Activated CD8-positive, alpha-beta memory T cell treated with anti-CD3 and anti-CD28 coated beads for 48 hours (primary cell): ENCODE data around the gene GTF2A1L.
"Not testable (repeated sequence)": the region's sequence is repeated elsewhere in the genome, so short reads cannot be mapped to it uniquely, and the experiment has no call there.

Experiments
- DNase-seq, 3 experiments: peaks; one replicate each; pipeline ENCODE4 v3.0.0-alpha.2; 2020; ENCODE audit warnings: low read depth in 2 of 3, low spot score in 2 of 3

GTF2A1L gene

DNA sequence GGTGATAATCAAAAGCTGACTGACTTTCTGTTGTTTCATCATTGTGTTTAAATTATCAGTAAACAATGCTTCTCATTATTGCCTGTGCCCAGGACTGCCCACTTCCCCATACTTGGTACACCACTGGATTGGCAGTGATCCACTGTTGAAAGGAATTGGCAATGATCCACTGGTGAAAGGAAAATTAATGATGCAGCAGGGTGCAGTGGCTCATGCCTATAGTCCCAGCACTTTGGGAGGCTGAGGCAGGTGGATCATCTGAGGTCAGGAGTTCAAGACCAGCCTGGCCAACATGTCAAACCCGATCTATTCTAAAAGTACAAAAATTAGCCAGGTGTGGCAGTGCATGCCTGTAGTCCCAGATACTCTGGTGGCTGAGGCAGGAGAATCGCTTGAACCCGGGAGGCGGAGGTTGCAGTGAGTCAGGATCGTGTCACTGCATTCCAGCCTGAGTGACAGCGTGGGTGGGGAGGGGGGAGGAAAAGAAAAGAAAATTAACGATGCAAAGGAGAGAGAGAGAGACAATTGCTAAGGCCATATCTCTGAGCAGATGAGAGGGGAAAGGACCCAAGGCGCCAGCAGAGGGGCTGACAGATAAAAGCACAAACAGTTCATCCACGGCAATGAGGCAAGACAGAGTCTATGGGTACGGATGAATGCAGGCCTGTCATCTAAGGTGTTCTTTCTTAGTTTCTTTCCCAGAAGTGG is 10.2 kb upstream of the GTF2A1L start:
- DNase-seq: no peak

DNA sequence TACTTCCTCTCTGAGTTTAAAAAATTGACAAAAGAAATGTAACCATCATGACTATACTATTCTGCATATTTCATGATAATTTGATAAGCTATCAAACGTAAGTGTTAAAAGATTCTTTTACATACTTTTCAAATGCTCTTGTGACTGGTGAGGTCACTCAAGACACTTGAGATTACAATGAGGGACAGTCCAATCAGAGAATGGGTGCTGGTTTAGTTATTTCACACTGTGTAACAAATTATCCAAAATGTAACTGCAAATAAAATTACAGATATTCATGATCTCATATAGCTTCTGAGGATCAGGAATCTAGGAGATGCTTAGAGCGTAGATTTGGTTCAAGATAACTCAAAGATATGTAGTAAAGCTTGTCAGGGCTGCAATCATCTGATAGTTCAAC is 4.4 kb upstream of the GTF2A1L start:
- no peak for DNase-seq

DNA sequence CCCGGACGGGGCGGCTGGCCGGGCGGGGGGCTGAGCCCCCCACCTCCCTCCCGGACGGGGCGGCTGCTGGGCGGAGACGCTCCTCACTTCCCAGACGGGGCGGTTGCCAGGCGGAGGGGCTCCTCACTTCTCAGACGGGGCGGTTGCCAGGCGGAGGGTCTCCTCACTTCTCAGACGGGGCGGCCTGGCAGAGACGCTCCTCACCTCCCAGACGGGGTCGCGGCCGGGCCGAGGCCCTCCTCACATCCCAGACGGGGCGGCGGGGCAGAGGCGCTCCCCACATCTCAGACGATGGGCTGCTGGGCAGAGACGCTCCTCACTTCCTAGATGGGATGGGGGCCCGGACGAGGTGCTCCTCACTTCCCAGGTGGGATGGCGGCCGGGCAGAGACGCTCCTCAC is 3.1 kb upstream of the GTF2A1L start:
- DNase-seq: not testable (repeated sequence)

DNA sequence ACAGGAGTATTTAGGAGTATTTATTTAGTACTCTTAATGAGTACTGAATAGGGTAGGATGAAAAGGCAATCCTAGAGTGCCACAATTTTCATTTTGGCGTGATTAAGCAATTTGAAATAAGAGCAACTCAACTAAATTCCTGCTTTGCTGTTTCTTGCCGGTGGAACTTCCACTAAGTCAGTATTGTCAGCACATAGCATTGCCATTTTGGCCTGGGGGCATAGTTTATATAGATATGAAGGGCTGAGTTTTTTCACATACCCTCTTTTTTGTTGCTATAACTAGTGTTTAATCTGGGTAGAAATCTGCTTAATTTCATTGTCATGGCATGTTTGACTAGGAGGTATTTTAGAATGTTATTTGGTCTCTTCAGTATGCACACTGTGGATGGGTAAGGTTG is 1.9 kb downstream of the GTF2A1L start:
- DNase-seq: no peak

DNA sequence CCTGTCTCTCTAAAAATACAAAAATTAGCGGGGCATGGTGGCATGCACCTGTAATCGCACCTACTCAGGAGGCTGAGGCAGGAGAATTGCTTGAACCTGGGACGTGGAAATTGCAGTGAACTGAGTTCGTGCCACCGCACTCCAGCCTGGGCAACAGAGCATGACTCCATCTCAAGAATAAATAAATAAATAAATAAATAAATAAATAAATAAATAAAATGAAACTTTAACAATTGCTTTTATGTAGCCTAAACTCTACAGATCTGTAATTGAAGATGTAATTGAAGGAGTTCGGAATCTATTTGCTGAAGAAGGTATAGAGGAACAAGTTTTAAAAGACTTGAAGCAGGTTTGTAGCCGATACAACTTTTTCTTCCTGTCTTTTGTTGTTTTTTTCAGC is 2.9 kb downstream of the GTF2A1L start:
- DNase-seq: no peak

DNA sequence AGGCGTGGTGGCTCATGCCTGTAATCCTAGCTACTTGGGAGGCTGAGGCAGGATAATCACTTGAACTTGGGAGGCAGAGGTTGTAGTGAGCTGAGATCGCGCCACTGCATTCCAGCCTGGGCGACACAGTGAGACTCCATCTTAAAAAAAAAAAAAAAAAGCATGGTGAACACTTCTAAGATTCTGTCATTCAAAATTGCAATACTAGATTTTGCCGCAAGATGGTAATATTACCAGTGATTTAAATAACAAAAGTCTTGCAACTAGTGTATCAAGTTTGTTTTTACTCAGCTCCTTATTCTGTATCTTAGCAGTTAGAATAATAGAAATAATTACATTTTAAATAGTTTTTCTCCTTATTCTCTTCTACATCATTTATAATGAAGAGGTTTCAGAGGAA is 5.0 kb downstream of the GTF2A1L start:
- DNase-seq: not testable (repeated sequence)

DNA sequence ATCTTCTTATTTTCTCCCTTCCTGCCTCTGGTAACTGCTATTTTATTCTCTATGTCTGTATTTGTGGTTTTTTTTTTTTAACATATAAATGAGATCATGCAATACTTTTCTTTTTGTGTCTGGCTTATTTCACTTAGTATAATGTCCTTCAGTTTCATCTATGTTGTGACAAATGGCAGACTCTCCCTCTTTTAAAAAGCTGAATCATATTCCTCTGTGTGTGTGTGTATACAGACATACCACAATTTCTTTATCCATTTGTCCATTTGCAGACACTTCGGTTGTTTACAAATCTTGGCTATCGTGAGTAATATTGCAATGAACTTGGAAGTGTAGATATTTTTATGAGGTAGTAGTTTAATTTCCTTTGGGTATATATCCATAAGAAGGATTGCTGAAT is 7.0 kb downstream of the GTF2A1L start:
- no peak for DNase-seq

DNA sequence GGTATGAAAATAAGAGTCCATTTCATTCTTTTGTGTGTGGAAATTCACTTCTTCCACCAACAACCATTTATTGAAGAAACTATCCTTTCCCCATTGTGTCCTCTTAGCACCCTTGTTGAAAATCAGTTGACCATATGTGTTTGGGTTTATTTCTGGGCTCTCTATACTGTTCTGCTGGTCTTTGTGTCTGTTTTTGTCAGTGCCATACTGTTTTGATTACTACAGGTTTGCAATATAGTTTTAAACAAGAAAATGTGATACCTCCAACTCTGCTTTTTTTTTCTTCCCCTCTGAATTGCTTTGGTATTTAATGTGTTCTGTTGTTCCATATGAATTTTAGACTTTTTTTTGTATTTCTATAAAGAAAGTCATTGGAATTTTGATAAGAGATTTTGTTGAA is 8.4 kb downstream of the GTF2A1L start:
- no peak for DNase-seq

DNA sequence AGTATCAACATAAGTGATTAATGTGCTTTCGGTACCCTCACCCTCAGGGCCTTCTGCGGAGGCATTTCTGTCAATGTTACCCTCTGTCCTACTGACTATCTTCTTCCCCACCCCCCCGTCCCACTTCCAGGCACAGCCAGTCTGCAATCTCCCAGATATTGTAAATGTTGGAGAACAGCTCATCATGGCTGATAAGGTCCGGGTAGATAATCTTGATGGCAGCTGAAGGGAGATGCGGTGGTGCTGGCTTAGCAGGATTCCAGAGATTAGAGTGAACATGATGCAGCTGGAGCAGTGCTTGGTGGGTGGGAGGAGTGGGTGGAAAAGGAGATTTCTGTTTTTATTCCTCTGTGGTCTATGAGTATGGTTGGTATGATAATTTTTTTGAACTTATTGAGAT is 15.5 kb downstream of the GTF2A1L start:
- no peak for DNase-seq

DNA sequence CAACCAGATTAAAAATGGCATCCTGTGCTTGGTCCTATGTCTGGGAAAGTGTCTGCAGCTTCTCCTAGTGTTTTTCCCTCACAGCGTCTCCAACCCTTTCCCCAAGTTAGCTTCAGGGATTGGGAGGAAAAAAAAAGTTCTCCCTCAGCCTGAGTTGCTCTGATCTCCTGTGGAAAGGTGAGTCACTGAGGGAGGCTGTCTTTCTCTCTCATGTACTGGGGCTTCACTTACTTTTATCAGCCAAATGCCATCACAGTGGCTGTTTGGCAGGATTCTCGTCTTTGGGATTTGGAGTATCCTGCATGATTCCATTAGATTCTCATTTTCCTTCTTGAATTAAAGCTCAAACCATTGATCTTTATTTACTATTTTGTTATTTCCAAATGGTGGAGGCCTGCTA is 18.1 kb downstream of the GTF2A1L start:
- no peak for DNase-seq

DNA sequence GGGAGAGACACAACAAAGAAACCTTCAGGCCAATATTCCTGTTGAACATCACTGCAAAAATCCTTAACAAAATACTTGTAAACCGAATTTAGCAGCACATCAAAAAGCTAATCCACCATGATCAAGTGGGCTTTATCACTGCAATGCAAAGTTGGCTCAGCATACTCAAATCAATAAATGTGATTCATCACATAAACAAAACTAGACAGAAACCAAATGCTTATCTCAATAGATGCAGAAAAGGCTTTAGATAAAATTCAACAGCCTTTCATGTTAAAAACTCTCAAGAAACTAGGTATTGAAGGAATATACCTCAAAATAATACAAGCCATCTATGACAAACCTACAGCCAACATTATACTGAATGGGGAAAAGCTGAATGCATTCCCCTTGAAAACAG is 20.6 kb downstream of the GTF2A1L start:
- no peak for DNase-seq

DNA sequence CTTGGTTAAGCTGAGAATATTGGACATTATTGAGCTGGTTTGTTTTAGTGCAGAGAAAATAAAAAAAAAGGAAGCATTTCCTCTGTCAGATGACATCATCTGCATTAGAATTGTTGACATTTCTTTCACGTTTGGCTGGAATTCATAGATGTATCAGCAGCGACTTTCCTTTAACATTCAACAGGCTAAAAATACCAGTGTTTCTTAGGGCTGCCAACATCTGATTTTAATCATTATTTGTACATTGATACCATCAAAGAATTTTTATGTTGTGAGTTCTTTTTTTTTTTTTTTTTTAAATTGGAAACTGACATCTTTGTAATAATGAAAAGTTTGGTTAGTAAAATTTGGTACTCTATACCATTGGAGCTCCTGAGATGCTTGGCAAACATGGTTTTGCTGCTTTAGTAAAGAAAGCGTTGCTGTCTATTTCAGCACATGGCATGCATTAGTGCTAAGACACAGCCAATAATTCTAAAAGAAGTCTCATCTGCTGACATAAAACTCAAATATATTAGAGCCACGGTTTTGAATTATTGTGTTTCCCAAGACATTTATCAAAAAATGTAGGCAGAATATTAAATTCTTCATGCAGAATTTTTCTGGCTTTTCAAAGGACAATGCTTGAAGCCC is 33.6 kb downstream of the GTF2A1L start:
- DNase-seq: no peak

DNA sequence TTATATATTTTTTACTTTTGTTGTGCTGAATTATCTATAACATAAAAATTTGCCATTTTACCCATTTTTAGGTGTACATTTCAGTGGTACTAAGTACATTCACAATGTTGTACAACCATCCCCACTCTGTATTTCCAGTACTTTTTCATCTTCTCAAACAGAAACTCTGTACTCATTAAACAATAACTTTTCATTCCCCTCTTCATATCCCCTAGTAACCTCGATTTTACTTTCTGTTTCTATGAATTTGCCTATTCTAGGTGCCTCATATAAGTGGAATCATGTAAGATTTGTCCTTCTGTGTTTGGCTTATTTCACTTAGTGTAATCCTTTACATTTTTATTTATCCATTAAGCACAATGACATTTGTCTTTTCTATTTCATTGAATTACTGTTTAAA is 51.3 kb downstream of the GTF2A1L start:
- DNase-seq: no peak

DNA sequence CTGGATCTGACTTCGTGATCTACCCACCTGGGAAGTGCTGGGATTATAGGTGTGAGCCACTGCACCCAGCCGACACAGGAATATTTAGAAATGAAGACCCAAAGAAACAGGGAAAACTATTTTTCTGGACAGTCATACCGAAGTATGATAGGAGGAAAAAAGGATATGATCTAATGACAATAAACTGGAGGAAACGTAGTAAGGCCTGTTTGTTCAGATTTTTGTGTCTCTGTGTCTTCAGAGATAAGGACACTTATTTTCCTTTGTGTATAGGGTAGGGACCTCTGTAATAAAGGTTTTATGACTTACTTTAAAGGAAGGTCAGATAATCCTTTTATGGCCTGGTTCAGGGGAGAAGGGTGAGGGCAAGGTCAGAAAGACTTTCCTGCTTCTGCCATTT is 55.9 kb downstream of the GTF2A1L start:
- no peak for DNase-seq

DNA sequence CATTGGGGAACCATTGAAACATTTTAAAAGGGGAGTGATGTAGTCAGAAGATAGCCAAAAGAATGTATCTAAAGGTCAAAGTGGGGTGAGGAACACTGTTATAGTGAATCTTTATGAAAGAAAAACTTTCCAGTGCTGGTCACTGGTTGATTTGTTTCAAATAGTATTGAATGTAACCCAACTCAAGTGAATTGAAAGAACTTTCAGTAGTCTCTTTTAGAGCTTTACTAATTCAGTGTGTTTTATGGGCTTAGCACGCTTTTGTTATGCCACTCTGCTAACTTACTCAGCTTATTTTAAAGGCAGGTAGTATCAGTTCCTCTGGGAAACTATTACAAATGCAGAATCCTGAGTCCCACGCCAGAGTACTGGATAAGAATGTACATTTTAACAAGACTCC is 57.3 kb downstream of the GTF2A1L start:
- DNase-seq: no peak

DNA sequence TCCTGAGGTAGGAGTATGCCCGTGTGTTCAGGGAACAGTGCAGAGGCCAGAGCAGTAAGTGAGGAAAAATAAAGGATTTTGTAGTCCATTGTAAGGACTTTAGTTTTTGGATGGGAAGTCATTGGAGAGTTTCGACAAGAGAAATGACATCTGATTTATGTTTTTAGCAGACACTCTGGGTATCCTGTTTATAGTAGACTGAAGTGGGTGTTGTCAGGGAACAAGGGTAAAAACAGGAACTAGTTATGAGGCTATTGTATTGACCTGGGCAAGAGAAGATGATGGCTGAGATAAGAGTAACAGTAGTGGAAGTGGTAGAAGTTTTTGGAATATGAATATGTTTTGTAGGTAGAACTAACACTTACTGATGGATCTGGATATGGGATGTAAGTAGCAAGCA is 59.8 kb downstream of the GTF2A1L start:
- no peak for DNase-seq

DNA sequence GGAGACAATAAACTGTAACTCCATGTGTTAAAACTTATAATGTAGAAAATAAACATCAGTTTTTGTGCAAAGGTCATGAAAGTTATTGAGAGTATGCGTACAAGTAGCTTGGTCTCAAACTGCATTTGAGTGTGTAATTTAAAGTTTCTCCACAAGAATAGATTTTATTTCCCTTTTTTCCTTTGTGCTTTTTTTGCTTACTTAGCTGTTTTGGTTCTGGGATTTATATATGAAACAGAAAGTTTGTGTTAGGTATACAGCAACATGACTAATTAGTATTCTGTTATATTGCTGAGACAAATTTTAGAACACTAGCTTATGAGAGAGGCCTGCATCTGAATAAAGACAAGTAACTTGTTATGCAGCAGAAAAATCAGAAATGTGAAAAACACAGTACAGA is 67.5 kb downstream of the GTF2A1L start:
- no peak for DNase-seq

DNA sequence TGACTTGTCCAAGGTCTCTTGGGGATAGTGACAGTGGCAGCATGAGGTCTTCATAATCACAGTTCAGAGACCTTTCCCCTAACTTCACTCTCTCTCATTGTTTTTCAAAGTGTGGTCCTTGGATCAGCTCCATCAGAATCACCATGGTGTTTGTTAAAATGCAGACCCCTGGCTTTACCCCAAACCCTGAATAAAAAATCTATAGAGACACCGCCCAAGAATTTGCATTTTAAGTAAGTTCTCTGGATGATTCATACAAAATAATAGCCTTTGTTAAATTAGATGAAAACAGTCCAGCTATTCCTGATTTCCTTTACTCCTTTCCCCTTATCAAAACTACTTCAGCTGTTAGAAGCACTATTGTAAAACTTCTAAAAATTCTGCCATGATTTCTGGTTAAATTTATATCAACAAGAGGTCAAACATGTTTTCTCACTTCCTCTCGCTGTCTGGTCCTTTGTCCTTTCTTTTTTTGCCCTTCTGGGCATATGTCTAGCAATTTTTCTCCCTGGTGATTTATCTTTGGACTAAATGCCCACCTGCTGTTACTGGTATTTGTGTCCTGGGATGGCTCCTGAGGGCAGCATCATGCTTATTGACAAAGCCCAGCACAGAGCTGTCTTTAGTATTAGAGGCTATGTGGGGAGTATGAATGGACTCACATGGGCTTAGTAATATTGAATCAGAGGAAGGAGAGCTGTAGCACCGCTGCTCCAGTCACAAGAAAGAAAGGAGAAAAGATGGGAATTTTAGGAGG is 74.5 kb downstream of the GTF2A1L start:
- no peak for DNase-seq

DNA sequence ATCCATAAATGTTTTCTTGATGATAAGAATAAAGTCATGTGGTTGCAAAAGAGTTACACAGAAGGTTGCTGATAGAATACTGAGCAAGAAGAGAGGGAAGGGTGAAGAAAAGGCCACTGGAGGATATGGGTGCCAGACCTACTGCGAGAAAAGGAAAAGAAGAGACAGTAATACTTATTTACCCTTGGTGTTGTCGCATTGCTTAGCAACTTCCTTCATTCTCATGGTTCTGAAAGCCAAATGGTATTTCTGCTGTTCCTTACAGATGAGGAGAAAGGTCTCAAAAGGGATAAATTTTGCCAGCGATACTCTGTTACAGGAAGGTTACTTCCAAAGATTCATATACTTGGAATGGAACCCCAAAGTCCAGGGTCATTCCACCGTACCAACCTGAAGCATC is 75.4 kb downstream of the GTF2A1L start:
- no peak for DNase-seq

DNA sequence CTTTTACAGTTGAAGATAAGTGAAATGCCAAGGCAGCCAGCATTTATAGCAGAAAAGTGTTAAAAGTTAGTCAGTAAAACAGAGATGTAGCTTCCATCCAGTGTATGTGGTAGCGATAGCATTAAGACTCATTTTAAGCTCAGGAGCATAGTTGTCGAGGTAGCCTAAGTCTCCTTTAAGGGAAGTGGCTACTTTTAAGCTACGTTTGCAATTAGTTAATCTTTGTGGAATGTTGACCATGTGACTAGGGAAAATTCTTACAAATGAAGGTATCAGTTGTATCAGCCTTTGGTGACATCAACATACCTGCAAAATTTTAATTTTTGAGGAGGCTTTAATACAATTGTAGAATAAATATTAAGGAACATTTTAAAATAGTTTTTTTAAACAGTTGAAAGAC is 76.0 kb downstream of the GTF2A1L start:
- DNase-seq: no peak

DNA sequence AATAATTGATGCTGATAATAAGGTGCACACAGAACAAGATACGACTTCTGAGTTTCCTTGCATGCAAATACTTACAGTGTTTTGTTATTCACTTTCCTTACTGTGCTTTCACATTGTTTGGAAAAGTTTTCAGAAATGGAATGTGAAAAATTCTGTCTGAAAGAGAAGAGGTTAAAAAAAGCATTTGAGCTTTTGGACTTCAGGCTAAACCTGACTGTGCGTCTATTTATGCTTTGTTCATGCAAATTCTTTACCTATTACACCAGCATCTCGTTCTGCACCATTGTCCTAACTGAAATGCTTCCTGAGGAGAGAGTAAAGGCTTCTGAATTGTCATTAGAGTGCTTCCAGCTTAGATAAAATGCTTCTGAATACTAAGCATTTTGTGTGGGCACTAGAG is 76.5 kb downstream of the GTF2A1L start:
- no peak for DNase-seq

DNA sequence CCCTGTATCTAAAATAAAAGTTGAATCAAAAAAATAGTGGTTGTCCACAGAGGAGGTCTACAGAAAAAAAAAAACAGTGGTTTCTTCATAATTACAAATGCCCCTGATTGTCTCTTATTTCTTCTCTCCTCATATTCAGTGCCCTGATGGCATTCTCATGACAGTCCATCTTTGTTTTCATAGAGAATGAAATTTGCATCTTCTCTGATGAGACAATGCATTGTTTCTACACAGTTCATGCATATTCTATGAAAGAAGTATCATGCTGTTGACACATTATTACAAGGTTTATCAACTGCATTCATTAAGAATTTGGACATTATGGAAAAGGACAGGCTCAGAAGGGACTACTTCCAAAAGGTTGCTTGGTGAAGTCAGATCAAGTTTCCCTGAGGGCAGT is 78.3 kb downstream of the GTF2A1L start:
- DNase-seq: no peak

DNA sequence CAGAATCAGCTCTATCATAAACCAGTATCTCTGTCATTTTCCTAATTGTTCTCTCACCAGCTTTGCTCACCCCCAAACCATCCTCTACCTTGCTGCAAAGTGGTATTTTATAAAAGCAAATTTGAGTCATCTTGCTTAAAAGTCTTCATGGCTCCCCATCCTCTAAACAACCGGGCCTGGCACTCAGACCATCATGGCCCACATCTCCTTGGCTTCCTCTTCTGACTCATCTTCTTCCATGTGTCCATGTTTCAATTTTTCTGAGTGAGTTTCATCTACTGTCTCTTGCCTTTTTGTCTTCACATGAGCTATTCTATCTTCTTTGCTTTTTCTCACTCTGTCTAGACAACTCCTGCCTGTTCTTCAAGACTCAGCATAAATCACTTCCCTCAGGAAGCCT is 79.2 kb downstream of the GTF2A1L start:
- DNase-seq: no peak
